Transverse colon (tissue), 4 donors: Measurements from ENCODE around the gene HLA-G.

Experiments used
- EP300 ChIP-seq: sonication (generic); formaldehyde crosslinking; IDR thresholded peaks from one replicate; pipeline ENCODE4 v1.6.1; 2017; ENCODE audit warnings: antibody characterized with exemption, low read depth
- POLR2A ChIP-seq: fragments of 450-650 bp; IDR thresholded peaks from one replicate; pipeline ENCODE4 v1.6.1; 2016; ENCODE audit warnings: antibody characterized with exemption, mild to moderate bottlenecking, moderate library complexity
- POLR2AphosphoS5 ChIP-seq, 3 donors: sonication (generic); formaldehyde crosslinking; IDR thresholded peaks; one replicate each; pipeline ENCODE4 v1.6.1; 2016; ENCODE audit warnings: antibody characterized with exemption in 3 of 3
- TF ChIP-seq, protein P1 (sequence below), 5 experiments: fragments of 200-600 bp in 3 of 5; fragments of 450-650 bp in 2 of 5; sonication (generic) in 3 of 5; IDR thresholded peaks; 1 replicate in 2 of 5; 2 replicates in 3 of 5; pipeline ENCODE4 v1.5.1; 2016 to 2017; ENCODE audit warnings: antibody characterized with exemption in 5 of 5, inconsistent platforms in 3 of 5, mild to moderate bottlenecking in 2 of 5, moderate library complexity in 1 of 5

DNA sequence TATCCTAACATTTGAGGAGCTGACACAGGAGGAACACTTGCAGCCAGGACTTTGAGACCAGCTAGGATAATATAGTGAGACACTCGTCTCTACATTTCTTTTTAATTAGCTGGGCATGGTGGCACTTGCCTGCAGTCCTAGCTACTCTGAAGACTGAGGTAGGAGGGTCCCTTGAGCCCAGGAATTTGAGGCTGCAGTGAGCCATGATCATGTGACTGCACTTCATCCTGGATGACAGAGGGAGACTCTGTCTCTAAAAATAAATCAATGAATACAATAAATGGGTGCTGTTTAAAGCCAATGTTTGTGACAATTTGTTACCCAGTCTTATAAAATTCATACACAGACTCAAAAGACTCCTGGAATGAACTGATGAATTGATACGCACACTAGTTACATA lies 1.8 kb upstream of the HLA-G start:
- TF ChIP-seq POLR2A: no peak
- TF ChIP-seq, protein P1, sequence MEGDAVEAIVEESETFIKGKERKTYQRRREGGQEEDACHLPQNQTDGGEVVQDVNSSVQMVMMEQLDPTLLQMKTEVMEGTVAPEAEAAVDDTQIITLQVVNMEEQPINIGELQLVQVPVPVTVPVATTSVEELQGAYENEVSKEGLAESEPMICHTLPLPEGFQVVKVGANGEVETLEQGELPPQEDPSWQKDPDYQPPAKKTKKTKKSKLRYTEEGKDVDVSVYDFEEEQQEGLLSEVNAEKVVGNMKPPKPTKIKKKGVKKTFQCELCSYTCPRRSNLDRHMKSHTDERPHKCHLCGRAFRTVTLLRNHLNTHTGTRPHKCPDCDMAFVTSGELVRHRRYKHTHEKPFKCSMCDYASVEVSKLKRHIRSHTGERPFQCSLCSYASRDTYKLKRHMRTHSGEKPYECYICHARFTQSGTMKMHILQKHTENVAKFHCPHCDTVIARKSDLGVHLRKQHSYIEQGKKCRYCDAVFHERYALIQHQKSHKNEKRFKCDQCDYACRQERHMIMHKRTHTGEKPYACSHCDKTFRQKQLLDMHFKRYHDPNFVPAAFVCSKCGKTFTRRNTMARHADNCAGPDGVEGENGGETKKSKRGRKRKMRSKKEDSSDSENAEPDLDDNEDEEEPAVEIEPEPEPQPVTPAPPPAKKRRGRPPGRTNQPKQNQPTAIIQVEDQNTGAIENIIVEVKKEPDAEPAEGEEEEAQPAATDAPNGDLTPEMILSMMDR (IDR thresholded peaks at IDR 0.05): no peak
- TF ChIP-seq POLR2AphosphoS5 (IDR thresholded peaks at IDR 0.05): no peak
- TF ChIP-seq EP300: no peak
